Ovary (tissue), 3 donors: ENCODE results near the gene APOA1.

Experiments
- CTCF ChIP-seq, 3 donors: fragments of 450-650 bp in 2 of 3; fragments of 200-600 bp in 1 of 3; IDR thresholded peaks; one replicate each; pipeline versions ENCODE4 v1.5.1 to v1.8.0; 2016 to 2022; ENCODE audit warnings: antibody characterized with exemption in 3 of 3, mild to moderate bottlenecking in 1 of 3
- EP300 ChIP-seq: sonication (generic); formaldehyde crosslinking; IDR thresholded peaks from one replicate; pipeline ENCODE4 v1.6.1; 2017; ENCODE audit warnings: antibody characterized with exemption
- donor health status: DM: no; HTN: no; CAD: no.

DNA sequence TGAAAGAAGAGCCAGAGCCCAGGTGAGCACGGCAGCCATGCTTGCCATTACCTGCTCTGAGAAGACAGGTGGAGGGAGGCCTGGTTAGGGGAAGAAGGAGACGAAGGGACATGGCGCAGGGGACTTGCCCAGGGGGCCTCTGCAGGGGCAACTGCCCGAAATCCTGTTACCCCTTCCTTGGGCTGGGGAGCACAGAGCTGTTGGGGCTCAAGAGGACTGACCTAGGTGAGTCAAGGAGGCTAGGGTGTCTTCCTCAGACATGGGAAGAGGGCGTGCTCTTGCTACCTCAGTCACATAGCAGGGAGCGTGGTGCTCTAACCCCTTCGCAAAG, 45.6 kb downstream of the APOA1 start, which contains the start of gene APOA5:
- TF ChIP-seq EP300 (no peak), CTCF (IDR thresholded peaks at IDR 0.05) (no peak)
